Vagina (tissue), 2 donors: ENCODE data around the gene RANBP3. TPM values are rescaled to one million over a fixed set of nuclear protein-coding genes. Genes with fewer than 3 reads are reported as not detected.

Source experiments
- DNase-seq, 2 donors: peaks; one replicate each; pipeline ENCODE4 v3.0.0-alpha.2; 2017; ENCODE audit errors: extremely low spot score in 2 of 2
- H3K27ac ChIP-seq: fragments of 200-600 bp; sonication (generic); one replicate; pipeline ENCODE4 v1.5.1; 2019
- H3K27me3 ChIP-seq: fragments of 200-600 bp; sonication (generic); one replicate; pipeline ENCODE4 v1.5.1; 2019
- H3K36me3 ChIP-seq, 2 donors: fragments of 200-600 bp; sonication (generic); one replicate each; pipeline ENCODE4 v1.5.1; 2017 to 2019
- H3K4me1 ChIP-seq: fragments of 200-600 bp; sonication (generic); one replicate; pipeline ENCODE4 v1.5.1; 2019
- H3K4me3 ChIP-seq, 2 donors: fragments of 200-600 bp; sonication (generic); 1 replicate in 1 of 2; 2 replicates in 1 of 2; pipeline ENCODE4 v1.5.1; 2016 to 2019
- H3K9me3 ChIP-seq: fragments of 200-600 bp; sonication (generic); one replicate; pipeline ENCODE4 v1.5.1; 2019
- POLR2A ChIP-seq, 2 donors: fragments of 450-650 bp; IDR thresholded peaks; one replicate each; pipeline ENCODE4 v1.6.1; 2017; ENCODE audit warnings: antibody characterized with exemption in 2 of 2, mild to moderate bottlenecking in 2 of 2, moderate library complexity in 2 of 2
- POLR2AphosphoS5 ChIP-seq, 2 donors: sonication (generic); formaldehyde crosslinking; IDR thresholded peaks; one replicate each; pipeline ENCODE4 v1.9.0; 2017; ENCODE audit warnings: antibody characterized with exemption in 2 of 2, mild to moderate bottlenecking in 2 of 2, low read depth in 1 of 2; ENCODE audit not compliant: insufficient read depth in 1 of 2
- intact Hi-C: fragments of 100-400 bp; cut with DNase I; formaldehyde crosslinking; loops from one replicate; pipeline ENCODE4 v1.15.1; 2023
- total RNA-seq: library from RNA; depleted of rRNA; stranded (reverse); fragments of >200 nt; gene quantifications from one replicate; pipeline ENCODE4 v1.2.3, GENCODE V29; 2016
- TF ChIP-seq, protein P1 (sequence below), 3 experiments: fragments of 450-650 bp in 2 of 3; fragments of 200-600 bp in 1 of 3; sonication (generic) in 1 of 3; IDR thresholded peaks; one replicate each; pipeline ENCODE4 v1.5.1; 2017 to 2019; ENCODE audit warnings: antibody characterized with exemption in 3 of 3, mild to moderate bottlenecking in 2 of 3, moderate library complexity in 2 of 3

RANBP3 gene
- total RNA-seq, 1 donor from 2014 or later = 110 TPM

DNA sequence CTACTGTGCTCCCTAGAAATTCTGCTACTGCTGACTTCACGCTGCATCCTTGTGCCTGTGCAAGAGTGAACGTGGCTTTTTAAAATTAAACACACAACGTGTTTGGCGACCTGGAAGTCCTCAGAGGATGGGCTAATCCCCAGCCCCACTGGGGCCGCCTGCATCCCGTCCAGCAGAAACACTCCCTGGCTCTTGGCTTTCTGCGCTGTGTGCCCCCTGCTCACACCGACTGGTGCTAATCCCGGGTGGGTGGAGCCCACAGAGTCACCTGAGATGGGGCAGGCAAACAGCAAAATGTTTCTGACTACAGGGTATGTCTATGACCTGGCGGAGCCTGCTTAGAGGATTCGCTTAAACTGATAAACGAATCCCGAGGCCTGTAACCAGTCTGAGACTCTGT, 48.8 kb downstream of the RANBP3 start:
- DNase-seq = no peak
- H3K4me1 ChIP-seq = peaks cover 36% of the 10 kb centered on the region
- H3K27ac ChIP-seq = no peak overlapping the region
- no peak overlapping the region for H3K4me3 ChIP-seq
- no peak for TF ChIP-seq POLR2A (IDR thresholded peaks at IDR 0.05)
- TF ChIP-seq, protein P1, sequence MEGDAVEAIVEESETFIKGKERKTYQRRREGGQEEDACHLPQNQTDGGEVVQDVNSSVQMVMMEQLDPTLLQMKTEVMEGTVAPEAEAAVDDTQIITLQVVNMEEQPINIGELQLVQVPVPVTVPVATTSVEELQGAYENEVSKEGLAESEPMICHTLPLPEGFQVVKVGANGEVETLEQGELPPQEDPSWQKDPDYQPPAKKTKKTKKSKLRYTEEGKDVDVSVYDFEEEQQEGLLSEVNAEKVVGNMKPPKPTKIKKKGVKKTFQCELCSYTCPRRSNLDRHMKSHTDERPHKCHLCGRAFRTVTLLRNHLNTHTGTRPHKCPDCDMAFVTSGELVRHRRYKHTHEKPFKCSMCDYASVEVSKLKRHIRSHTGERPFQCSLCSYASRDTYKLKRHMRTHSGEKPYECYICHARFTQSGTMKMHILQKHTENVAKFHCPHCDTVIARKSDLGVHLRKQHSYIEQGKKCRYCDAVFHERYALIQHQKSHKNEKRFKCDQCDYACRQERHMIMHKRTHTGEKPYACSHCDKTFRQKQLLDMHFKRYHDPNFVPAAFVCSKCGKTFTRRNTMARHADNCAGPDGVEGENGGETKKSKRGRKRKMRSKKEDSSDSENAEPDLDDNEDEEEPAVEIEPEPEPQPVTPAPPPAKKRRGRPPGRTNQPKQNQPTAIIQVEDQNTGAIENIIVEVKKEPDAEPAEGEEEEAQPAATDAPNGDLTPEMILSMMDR (IDR thresholded peaks at IDR 0.05) = no peak
- TF ChIP-seq POLR2AphosphoS5 (IDR thresholded peaks at IDR 0.05; ENCODE audit: insufficient read depth in 1 of 2, low read depth in 1 of 2) = no peak
- intact Hi-C loops = no loop called here
- H3K27me3 ChIP-seq = no peaks in the 10 kb centered on the region
- H3K36me3 ChIP-seq = peaks cover 0 to 76% of the 10 kb centered on the region in 2 donors
- no peaks in the 10 kb centered on the region for H3K9me3 ChIP-seq

DNA sequence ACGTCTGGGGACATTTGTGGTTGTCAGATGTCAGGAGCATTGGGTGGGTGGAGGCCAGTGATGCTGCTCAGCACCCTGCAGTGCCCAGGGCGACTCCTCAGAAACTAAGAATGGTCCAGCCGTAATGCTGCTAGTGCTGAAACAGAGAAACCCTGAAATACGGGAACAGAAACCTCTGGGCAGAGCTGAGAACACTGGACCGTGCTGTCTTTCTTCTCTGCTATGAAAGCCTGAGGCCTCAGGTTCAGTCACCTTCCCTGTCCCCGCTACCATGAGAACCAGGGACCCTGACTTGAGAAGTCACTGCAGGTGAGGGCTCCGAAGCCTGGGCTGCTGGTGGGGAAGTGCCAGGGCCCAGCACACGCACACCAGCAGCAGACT, 50.5 kb downstream of the RANBP3 start:
- Histone ChIP-seq H3K4me1 (peaks cover 24% of the 10 kb centered on the region), H3K36me3 (peaks cover 0 to 94% of the 10 kb centered on the region in 2 donors), H3K4me3 (no peak overlapping the region), H3K27ac (peak overlapping the region; percentile 76), H3K27me3 (no peaks in the 10 kb centered on the region), H3K9me3 (no peaks in the 10 kb centered on the region)
- no peak for TF ChIP-seq POLR2A (IDR thresholded peaks at IDR 0.05)
- no peak for TF ChIP-seq POLR2AphosphoS5 (IDR thresholded peaks at IDR 0.05; ENCODE audit: insufficient read depth in 1 of 2, low read depth in 1 of 2)
- TF ChIP-seq, protein P1 (IDR thresholded peaks at IDR 0.05) = no peak
- intact Hi-C loops = no loop called here
- DNase-seq = no peak

DNA sequence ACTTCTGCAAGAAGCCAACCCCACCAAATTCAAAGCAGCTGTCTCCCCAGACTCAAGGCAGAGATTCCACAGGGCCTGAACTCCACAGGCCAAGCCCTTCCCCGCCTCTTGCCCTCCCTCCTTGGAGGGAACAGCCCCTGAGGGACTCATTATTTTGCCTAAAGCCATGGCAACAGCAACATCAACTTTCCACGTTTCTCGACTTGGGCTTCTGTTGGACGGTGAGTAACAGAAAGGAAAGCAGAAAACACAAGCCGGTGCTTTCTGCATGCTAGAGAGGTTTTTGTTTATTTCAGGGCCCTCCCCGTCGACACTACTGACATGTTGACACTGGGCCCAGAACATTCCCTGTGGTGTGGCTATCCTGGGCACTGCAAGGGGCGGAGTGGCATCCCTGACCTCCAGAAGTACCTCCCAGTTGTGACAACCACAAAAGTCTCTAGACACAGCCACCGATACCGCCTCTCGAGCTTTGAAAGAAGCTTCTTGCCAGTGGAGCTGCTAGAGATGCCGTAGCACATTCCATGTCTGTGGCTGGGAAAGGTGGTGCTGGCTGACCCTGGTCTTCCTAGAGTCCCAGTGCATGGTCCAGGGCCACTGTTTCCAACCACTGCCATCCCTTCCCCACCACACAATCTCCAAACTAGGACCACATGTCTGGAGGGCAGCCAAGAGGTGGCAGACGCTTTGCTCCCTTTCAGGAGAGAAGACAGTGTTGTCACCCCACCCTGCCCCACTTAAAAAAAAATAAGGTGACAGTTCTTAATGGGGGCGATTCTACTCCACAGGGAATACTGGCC, 51.1 kb downstream of the RANBP3 start:
- Histone ChIP-seq H3K36me3 (peaks cover 0 to 94% of the 10 kb centered on the region in 2 donors), H3K27me3 (no peaks in the 10 kb centered on the region), H3K4me3 (no peak overlapping the region), H3K4me1 (peaks cover 24% of the 10 kb centered on the region), H3K9me3 (no peaks in the 10 kb centered on the region), H3K27ac (peak overlapping the region; percentile 76)
- DNase-seq = peak in 1 of 2 donors; percentile 94
- intact Hi-C loops = no loop called here
- TF ChIP-seq POLR2A (IDR thresholded peaks at IDR 0.05) = no peak
- peak; percentile 55 to 79 for TF ChIP-seq POLR2AphosphoS5 (IDR thresholded peaks at IDR 0.05; ENCODE audit: insufficient read depth in 1 of 2, low read depth in 1 of 2)

DNA sequence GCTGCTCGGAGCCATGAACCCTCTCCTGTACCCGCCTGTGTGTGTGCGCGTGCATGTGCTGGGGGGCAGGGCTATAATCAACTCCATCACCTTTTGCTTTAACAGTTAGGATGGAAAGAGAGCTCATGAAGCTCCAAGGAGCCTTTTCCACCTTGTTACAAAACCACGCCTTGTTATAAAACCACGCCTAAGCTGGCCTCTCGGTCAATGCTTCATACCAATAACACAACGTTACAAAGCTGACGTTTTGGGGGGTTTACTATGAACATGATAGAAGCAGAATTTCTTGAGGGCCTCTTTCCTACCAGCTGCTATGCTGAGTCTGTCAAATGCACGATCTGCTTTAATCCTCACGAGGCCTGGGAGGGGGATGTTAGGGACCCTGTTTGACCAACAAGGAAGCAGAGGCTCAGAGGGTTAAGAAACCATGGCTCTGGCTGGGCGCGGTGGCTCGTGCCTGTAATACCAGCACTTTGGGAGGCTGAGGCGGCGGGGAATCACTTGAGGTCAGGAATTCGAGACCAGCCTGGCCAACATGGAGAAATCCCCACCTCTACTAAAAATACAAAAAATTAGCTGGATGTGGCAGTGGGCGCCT, 52.0 kb downstream of the RANBP3 start:
- no peak overlapping the region for H3K4me3 ChIP-seq
- H3K27ac ChIP-seq = peak overlapping the region; percentile 56
- H3K27me3 ChIP-seq = no peaks in the 10 kb centered on the region
- intact Hi-C loops = no loop called here
- H3K9me3 ChIP-seq = no peaks in the 10 kb centered on the region
- TF ChIP-seq POLR2A (IDR thresholded peaks at IDR 0.05) (no peak), POLR2AphosphoS5 (IDR thresholded peaks at IDR 0.05; ENCODE audit: insufficient read depth in 1 of 2, low read depth in 1 of 2) (no peak)
- TF ChIP-seq, protein P1 (IDR thresholded peaks at IDR 0.05) = no peak
- peaks cover 24% of the 10 kb centered on the region for H3K4me1 ChIP-seq
- H3K36me3 ChIP-seq = peaks cover 0 to 92% of the 10 kb centered on the region in 2 donors
- no peak for DNase-seq

DNA sequence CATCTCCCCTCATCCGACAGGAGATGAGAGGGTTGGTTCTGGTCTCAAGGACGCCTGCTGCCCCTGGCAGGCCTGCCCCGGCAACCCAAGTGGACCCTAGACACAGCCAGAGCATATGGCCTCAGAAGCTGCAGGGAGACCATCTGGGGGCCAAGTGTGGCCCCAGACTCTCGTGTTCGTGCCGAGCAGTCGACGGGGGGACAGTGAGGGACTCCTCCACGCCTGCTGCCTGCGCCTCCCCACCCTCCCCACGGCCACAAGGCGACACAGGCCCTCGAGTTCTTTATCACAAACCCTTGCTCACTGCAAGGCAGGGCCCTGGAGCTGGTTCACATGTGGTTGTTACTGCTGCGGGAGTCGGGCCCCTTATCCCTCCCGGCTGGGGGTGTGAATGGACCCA, 54.6 kb downstream of the RANBP3 start:
- intact Hi-C loops = no loop called here
- no peak overlapping the region for H3K27ac ChIP-seq
- TF ChIP-seq, protein P1 (IDR thresholded peaks at IDR 0.05) = no peak
- TF ChIP-seq POLR2A (IDR thresholded peaks at IDR 0.05) (no peak), POLR2AphosphoS5 (IDR thresholded peaks at IDR 0.05; ENCODE audit: insufficient read depth in 1 of 2, low read depth in 1 of 2) (no peak)
- no peaks in the 10 kb centered on the region for H3K27me3 ChIP-seq
- peaks cover 23% of the 10 kb centered on the region for H3K4me1 ChIP-seq
- DNase-seq = no peak
- H3K36me3 ChIP-seq = peaks cover 0 to 91% of the 10 kb centered on the region in 2 donors
- no peak overlapping the region for H3K4me3 ChIP-seq
- H3K9me3 ChIP-seq = no peaks in the 10 kb centered on the region
